ENCODE results near the gene BST1. TPM values are rescaled to one million over a fixed set of nuclear protein-coding genes. Genes with fewer than 3 reads are reported as not detected.

Gene BST1
- polyA plus RNA-seq, 3 donors, result 140 to 297 (median 266) TPM

DNA sequence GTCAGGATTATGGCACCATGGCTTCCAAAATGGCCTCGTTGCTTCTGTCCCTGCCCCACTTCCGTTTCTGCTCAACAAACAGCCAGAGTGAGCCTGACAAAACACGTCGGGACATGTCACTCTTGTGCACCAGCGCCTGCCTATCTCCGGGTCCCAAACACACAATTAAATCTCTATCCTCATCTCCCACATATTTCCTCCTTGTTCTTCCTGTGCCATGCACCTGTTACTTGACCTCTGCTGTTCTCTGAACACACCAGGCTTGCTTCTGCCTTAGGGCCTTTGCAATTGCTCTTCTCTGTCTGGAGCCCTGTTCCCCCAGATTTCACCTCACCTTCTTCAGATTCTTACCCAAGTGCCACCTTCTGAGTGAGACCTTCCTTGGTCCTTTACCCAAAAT, 62.5 kb downstream of the BST1 start:
- no peak overlapping the region for H2AFZ ChIP-seq (ENCODE audit: insufficient read depth, low read depth, low read length, poor library complexity, severe bottlenecking)
- DNase-seq, result no peak
- H3K27ac ChIP-seq (ENCODE audit: low read depth in 1 of 2, low read length in 2 of 2), result no peak overlapping the region
- H4K20me1 ChIP-seq (ENCODE audit: insufficient read depth, low read length), result no peaks in the 10 kb centered on the region
- peaks cover 14% of the 10 kb centered on the region for H3K4me1 Mint-ChIP-seq
- intact Hi-C loops (cut with micrococcal nuclease), result no loop called here
- peaks cover 15 to 27% of the 10 kb centered on the region in 2 donors for H3K36me3 Mint-ChIP-seq
- H3K9ac ChIP-seq (ENCODE audit: insufficient read depth, low read length, poor library complexity, severe bottlenecking), result no peak overlapping the region
- H3K4me2 ChIP-seq (replicated peaks; ENCODE audit: extremely low read depth, low read length, poor library complexity, severe bottlenecking), result no peak overlapping the region
- no peak overlapping the region for H3K27ac Mint-ChIP-seq
- peaks cover 0 to 4% (median 1%) of the 10 kb centered on the region in 3 donors for H3K27me3 Mint-ChIP-seq (ENCODE audit: low read depth in 3 of 3)
- no peaks in the 10 kb centered on the region for H3K79me2 ChIP-seq (ENCODE audit: insufficient read depth, low read length)
- H3K4me3 Mint-ChIP-seq, result no peak overlapping the region
- H3K4me3 ChIP-seq (replicated peaks in 1 of 3; ENCODE audit: low read depth in 2 of 3, low read length in 3 of 3), result no peak overlapping the region
- peaks cover 0 to 5% of the 10 kb centered on the region in 2 donors for H3K4me1 ChIP-seq (ENCODE audit: control insufficient read depth in 1 of 2, insufficient read depth in 2 of 2, low read length in 2 of 2)
- 3% methylated on average over 6 of the region's 6 CpGs for WGBS (ENCODE audit: insufficient coverage)
- H3K9me3 ChIP-seq (replicated peaks in 1 of 2; ENCODE audit: control insufficient read depth in 1 of 2, insufficient read depth in 1 of 2, low read length in 2 of 2), result no peaks in the 10 kb centered on the region
- peaks cover 0 to 6% of the 10 kb centered on the region in 2 donors for H3K36me3 ChIP-seq (replicated peaks in 1 of 2; ENCODE audit: control insufficient read depth in 1 of 2, insufficient read depth in 2 of 2, low read length in 2 of 2)
- TF ChIP-seq CTCF (IDR thresholded peaks at IDR 0.05), result no peak
- peaks cover 1 to 7% (median 5%) of the 10 kb centered on the region in 7 donors for H3K9me3 Mint-ChIP-seq
- no peaks in the 10 kb centered on the region for H3K27me3 ChIP-seq (ENCODE audit: control insufficient read depth in 2 of 2, insufficient read depth in 2 of 2, low read length in 2 of 2)

DNA sequence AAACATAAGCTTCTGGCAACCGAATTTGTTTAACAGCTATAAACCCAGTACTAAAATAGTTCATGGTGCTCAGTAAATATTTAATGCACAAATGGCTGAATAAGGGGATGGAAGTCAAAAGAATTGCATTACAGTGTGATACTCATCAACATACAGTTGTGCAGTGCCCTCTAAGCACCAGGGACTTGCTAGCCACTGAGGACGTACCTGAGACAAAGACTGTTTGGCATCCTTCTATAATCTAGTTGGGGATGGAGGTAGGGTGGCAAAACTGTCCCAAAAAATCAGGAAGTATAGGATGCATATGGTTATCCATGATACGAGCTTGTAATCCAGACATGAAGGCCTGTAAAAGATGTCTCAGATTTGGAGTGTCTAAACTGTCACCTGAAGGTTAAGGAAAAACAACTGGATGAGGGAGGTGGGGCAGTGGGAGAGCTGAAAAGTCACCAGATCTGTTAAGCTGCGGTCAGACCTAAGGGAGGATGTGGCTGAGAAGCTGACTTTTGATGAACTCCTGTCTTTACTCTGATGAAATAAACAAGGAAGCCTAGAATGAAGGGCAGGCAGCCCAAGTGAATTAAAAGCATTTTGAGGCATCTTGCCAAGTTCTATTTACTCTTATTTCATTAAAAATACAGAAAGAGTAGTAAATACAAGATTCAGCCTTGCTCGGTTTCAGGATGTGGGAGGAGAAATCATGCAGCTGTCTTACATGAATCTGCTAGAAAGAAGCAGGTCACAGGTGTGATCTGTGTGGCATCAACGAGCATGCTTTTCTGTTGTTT, 63.2 kb downstream of the BST1 start:
- H3K27ac Mint-ChIP-seq, result no peak overlapping the region
- no peak for DNase-seq
- Histone ChIP-seq H3K4me1 (ENCODE audit: control insufficient read depth in 1 of 2, insufficient read depth in 2 of 2, low read length in 2 of 2) (peaks cover 5% of the 10 kb centered on the region in 2 donors), H3K4me2 (replicated peaks; ENCODE audit: extremely low read depth, low read length, poor library complexity, severe bottlenecking) (no peak overlapping the region), H3K9me3 (replicated peaks in 1 of 2; ENCODE audit: control insufficient read depth in 1 of 2, insufficient read depth in 1 of 2, low read length in 2 of 2) (no peaks in the 10 kb centered on the region), H3K27me3 (ENCODE audit: control insufficient read depth in 2 of 2, insufficient read depth in 2 of 2, low read length in 2 of 2) (no peaks in the 10 kb centered on the region), H3K9ac (ENCODE audit: insufficient read depth, low read length, poor library complexity, severe bottlenecking) (no peak overlapping the region), H3K27ac (ENCODE audit: low read depth in 1 of 2, low read length in 2 of 2) (no peak overlapping the region), H2AFZ (ENCODE audit: insufficient read depth, low read depth, low read length, poor library complexity, severe bottlenecking) (peak overlapping the region; percentile 11), H4K20me1 (ENCODE audit: insufficient read depth, low read length) (no peaks in the 10 kb centered on the region), H3K79me2 (ENCODE audit: insufficient read depth, low read length) (no peaks in the 10 kb centered on the region), H3K36me3 (replicated peaks in 1 of 2; ENCODE audit: control insufficient read depth in 1 of 2, insufficient read depth in 2 of 2, low read length in 2 of 2) (peaks cover 0 to 5% of the 10 kb centered on the region in 2 donors), H3K4me3 (replicated peaks in 1 of 3; ENCODE audit: low read depth in 2 of 3, low read length in 3 of 3) (no peak overlapping the region)
- peaks cover 1 to 7% (median 5%) of the 10 kb centered on the region in 7 donors for H3K9me3 Mint-ChIP-seq
- peaks cover 0 to 4% (median 1%) of the 10 kb centered on the region in 3 donors for H3K27me3 Mint-ChIP-seq (ENCODE audit: low read depth in 3 of 3)
- intact Hi-C loops (cut with micrococcal nuclease), result no loop called here
- peak overlapping the region in 1 of 2 donors; percentile 37 for H3K4me3 Mint-ChIP-seq
- peaks cover 15 to 26% of the 10 kb centered on the region in 2 donors for H3K36me3 Mint-ChIP-seq
- peaks cover 15% of the 10 kb centered on the region for H3K4me1 Mint-ChIP-seq
- no peak for TF ChIP-seq CTCF (IDR thresholded peaks at IDR 0.05)
- 0% methylated on average over 3 of the region's 6 CpGs for WGBS (ENCODE audit: insufficient coverage)
